Activated naive CD4-positive, alpha-beta T cell treated with anti-CD3 and anti-CD28 coated beads, Interleukin-2, amount 10 ng/mL, durations not matched to agents 7 days and 5 days (primary cell): ENCODE data around the gene KLRC4.
A peak's percentile ranks its signal among the peaks of the same experiment; 100 is the strongest.
"Not testable (repeated sequence)": the region's sequence is repeated elsewhere in the genome, so short reads cannot be mapped to it uniquely, and the experiment has no call there.

Source experiments
- CTCF ChIA-PET: fragments of 350-600 bp; sonication (Branson Sonifier 250); formaldehyde crosslinking; loops from one replicate; lab custom pipeline; 2021; ENCODE audit warnings: antibody characterized with exemption; lab: Charles Lee
- DNase-seq: peaks from one replicate; pipeline ENCODE4 v3.0.0-alpha.2; 2020
- H3K27ac Mint-ChIP-seq: one replicate; pipeline ENCODE4 v1.8.0; 2021; ENCODE audit warnings: mild to moderate bottlenecking, moderate library complexity, mixed read lengths
- H3K27me3 Mint-ChIP-seq: one replicate; pipeline ENCODE4 v1.8.0; 2021; ENCODE audit warnings: mild to moderate bottlenecking, mixed read lengths
- H3K36me3 Mint-ChIP-seq: one replicate; pipeline ENCODE4 v1.8.0; 2021; ENCODE audit warnings: mixed read lengths
- H3K4me1 Mint-ChIP-seq: one replicate; pipeline ENCODE4 v1.8.0; 2021; ENCODE audit warnings: mixed read lengths
- H3K4me3 Mint-ChIP-seq: one replicate; pipeline ENCODE4 v1.8.0; 2021; ENCODE audit warnings: mild to moderate bottlenecking, moderate library complexity, mixed read lengths
- H3K9me3 Mint-ChIP-seq: one replicate; pipeline ENCODE4 v1.8.0; 2021; ENCODE audit warnings: mixed read lengths

KLRC4 gene

DNA sequence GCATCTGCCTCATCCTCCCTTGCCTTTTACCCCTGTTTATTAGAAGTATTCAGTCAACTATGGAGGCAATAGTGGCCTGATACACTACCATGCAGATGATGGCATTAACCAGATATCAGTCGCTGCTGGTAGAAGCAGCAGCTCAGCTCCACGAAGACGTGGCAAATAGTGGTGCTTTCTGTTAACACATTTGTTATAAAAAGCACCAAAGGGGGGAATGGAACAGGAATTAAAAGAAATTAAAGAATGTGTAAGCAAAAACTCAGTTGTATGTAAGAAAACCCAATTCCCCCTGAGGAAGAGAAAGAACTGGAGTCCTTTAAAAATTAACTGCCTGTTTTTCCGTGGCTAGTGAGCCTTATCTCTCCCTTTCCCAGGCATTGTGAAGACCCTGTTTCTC, 41.8 kb downstream of the KLRC4 start:
- not testable (repeated sequence) for H3K27ac Mint-ChIP-seq, H3K4me3 Mint-ChIP-seq, H3K36me3 Mint-ChIP-seq, DNase-seq, H3K9me3 Mint-ChIP-seq
- CTCF ChIA-PET, result interaction anchor here (1.6 kb wide), 1 partner anchor 30 kb away, joined by 4 read pairs; no protein-coding TSS in a partner anchor
- H3K4me1 Mint-ChIP-seq, result peaks cover 12% of the 10 kb centered on the region
- peaks cover 10% of the 10 kb centered on the region for H3K27me3 Mint-ChIP-seq

DNA sequence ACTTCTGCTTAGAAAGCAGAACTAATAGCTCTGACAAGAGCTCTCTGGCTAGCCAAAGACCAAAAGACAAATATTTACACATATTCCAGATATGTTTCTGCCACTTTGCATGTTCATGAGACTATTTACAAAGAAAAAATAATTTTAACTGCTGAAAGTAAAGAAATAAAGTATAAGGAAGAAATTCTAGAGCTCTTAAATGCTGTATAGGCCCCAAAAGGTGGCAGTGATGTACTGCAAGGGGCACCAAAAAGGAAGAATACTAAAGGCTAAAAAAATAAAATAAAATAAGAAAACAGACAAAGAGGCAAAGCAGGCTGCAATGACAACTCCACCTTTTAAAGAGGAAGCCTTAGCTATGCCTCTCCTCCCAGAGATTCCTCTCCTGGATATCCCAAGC, 42.7 kb downstream of the KLRC4 start:
- peaks cover 4% of the 10 kb centered on the region for H3K4me1 Mint-ChIP-seq
- DNase-seq, result no peak
- CTCF ChIA-PET, result interaction anchor here (1.6 kb wide), 1 partner anchor 31 kb away, joined by 4 read pairs; no protein-coding TSS in a partner anchor
- peaks cover 2% of the 10 kb centered on the region for H3K36me3 Mint-ChIP-seq
- H3K9me3 Mint-ChIP-seq, result peaks cover 7% of the 10 kb centered on the region
- no peak overlapping the region for H3K4me3 Mint-ChIP-seq
- no peak overlapping the region for H3K27ac Mint-ChIP-seq
- peaks cover 10% of the 10 kb centered on the region for H3K27me3 Mint-ChIP-seq

DNA sequence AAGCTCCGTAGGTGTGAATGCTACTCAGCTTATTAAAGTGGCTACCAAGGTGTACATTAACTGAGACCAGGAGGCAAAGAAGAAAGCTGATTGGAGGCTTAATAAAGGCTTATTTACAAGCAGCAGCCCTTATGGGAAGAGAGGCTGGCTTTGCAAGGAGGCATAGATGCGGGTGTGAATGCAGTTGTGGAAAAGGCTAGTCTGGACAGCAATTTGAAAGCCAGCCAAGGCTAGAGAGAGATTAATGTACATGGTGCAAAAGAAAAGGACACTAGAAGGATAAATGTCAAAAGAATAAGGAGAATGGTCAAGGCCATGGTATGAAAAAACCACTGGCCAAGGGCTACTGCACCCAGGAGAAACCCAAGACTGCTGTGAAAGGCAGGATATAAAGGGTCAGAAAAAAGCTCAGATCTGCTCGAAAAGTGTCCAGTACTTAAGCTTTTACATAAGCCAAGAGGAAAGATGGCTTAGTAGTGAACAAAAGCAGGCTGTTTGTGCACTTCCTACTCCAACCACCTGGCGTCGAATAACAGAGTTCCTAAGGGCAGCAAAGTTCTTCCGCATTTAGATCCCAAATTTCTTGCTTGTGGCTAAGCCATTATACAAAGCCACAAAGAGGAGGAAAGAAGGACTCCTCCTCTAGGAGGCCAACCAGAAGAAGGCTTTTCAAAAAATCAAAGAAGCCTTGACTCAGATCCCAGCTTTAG, 43.7 kb downstream of the KLRC4 start:
- Mint-ChIP-seq H3K4me3 (no peak overlapping the region), H3K27ac (no peak overlapping the region), H3K4me1 (peaks cover 3% of the 10 kb centered on the region), H3K27me3 (peaks cover 14% of the 10 kb centered on the region), H3K36me3 (peaks cover 2% of the 10 kb centered on the region), H3K9me3 (peaks cover 7% of the 10 kb centered on the region)
- no peak for DNase-seq
- CTCF ChIA-PET, result interaction anchor here (1.6 to 1.8 kb wide), 2 partner anchors 25 to 32 kb away, joined by 4 read pairs; no protein-coding TSS in a partner anchor

DNA sequence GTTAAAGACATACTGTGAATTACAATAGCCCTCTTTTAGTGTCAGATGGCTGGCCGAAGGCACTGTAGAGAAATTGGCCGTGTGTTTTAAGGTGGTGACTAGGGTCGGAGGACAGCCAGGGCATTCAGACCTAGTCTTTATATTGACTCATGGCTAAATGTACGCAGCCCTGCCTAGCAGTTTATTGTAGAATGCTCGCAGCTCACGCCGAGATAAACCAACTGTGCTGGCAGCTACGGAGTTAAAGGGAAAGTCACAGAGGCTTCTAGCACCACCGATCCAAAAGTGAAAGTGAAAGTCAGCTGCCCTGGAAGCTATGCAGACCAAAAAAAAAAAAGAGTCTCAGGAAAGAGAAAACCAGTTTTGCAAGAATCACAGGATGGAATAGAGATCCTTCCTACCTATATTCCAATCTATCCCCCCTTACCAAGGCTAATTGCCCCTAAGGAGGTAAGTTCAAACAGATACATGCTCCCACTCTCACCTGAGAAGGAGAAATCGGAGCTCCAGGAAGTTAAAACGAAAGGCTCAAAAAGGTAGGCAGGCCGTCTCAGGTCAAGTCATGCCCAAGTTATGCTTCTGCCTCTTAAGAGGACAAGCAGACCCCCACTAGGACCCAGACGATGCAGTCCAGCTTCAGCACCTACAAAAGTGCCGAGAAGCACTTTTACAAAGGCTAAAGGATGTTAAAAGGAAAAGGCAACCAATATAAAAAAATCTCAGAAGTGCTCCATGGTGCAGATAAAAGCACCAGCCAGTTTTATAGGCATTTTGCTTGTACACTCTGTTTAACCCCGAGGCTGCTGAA, 44.5 kb downstream of the KLRC4 start:
- Mint-ChIP-seq H3K4me3 (no peak overlapping the region), H3K36me3 (peaks cover 2% of the 10 kb centered on the region), H3K4me1 (peaks cover 3% of the 10 kb centered on the region), H3K27me3 (peaks cover 12% of the 10 kb centered on the region), H3K9me3 (peaks cover 7% of the 10 kb centered on the region), H3K27ac (no peak overlapping the region)
- CTCF ChIA-PET, result interaction anchor here (1.8 kb wide), 1 partner anchor 26 kb away, joined by 4 read pairs; no protein-coding TSS in a partner anchor
- DNase-seq, result peak; percentile 80

DNA sequence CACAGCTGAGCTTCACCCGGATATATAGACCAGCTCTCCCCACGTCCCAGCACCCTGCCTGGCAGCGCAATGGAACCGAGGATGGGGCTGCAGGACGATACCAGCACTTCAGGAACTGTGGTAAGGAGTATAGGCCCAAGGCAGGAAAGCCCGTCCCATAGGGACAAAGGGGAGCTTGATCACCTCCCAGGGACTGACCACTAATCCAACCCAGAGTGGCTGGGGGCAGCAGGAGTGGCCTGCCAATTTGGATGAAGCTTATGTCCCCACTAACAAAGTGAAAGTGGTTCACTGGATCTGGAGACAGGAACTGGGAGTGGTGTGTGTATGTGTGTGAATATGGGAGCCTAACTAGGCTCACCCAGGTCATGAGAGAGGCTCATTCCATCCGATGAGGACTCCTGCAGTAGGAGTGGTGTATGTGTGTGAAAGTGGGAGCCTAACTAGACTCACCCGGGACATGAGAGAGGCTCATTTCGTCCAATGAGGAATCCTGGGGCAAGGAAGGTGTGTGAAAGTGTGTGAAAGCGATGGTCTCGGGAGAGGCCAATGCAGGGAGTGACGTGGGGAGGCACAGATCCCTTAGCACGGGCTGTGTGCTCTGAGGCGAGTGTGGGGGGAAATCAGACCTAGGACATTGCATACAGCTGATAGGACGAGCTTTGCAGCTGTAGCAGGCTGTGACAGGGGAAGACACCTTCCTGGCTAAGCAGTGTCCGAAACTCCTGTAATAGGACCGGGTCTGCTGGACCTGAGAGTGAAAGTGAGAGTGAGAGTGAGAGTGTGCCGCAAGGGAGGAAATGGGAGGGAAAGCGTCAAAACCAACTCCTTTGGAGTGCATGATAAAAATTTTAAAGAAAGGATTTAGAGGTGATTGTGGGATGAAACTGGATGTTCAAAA, 45.4 kb downstream of the KLRC4 start:
- Mint-ChIP-seq H3K27me3 (peaks cover 12% of the 10 kb centered on the region), H3K9me3 (peaks cover 7% of the 10 kb centered on the region), H3K36me3 (peaks cover 2% of the 10 kb centered on the region), H3K27ac (no peak overlapping the region), H3K4me3 (no peak overlapping the region), H3K4me1 (peaks cover 5% of the 10 kb centered on the region)
- peak; percentile 57 for DNase-seq
- CTCF ChIA-PET, result no interaction called here

DNA sequence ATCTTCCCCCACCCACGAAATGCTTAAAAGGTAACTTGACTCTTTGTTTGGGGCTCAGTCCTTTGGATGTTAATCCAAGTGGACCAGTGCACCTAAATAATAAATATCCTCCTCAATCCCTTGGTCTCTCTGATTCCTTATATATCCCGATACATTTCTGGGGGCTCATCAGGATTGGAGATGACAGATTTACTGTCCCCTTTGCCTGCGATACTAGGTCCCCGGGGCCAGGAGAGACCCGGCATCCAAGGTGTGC, 46.0 kb downstream of the KLRC4 start:
- Mint-ChIP-seq H3K9me3 (peaks cover 7% of the 10 kb centered on the region), H3K36me3 (peaks cover 5% of the 10 kb centered on the region), H3K4me3 (no peak overlapping the region), H3K27me3 (peaks cover 15% of the 10 kb centered on the region), H3K27ac (no peak overlapping the region), H3K4me1 (peaks cover 11% of the 10 kb centered on the region)
- CTCF ChIA-PET, result no interaction called here
- DNase-seq, result no peak

DNA sequence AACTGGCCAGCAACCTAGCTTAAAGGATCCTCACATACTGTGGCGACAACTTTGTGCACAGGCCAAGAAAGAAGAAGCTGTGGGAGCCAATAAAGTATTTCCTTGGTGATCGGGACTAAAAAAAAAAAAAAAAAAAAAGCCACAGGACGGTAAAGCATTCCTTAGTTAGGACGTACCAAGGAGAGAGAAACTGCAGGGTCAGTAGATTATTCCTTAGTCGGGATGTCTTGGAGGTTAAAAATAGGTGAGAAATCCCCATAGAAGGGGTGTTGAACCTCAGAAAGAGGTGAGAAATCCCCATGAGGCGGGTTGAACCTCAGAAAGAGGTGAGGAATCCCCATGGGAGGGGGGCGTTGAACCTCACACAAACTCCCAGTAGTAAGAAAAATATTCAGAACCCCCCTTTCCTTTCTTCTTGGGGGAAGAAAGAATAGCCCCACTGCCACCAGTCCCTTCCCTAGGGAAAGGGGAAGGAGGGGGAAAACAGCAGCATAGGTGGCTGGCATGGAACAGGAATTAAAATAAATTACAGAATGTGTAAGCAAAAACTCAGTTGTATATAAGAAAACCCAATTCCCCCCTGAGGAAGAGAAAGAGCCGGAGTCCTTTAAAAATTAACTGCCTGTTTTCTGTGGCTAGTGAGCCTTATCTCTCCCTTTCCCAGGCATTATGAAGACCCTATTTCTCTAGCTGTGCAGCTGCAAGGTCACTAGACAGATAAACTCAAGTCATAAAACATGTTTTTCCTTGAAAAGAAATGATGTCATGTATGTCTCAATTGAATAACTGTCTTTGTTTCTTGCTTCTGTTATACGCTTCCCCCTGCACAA, 46.5 kb downstream of the KLRC4 start:
- H3K36me3 Mint-ChIP-seq, result peaks cover 2% of the 10 kb centered on the region
- CTCF ChIA-PET, result no interaction called here
- no peak overlapping the region for H3K27ac Mint-ChIP-seq
- H3K4me3 Mint-ChIP-seq, result no peak overlapping the region
- peaks cover 15% of the 10 kb centered on the region for H3K27me3 Mint-ChIP-seq
- H3K4me1 Mint-ChIP-seq, result peaks cover 8% of the 10 kb centered on the region
- H3K9me3 Mint-ChIP-seq, result peaks cover 5% of the 10 kb centered on the region
- DNase-seq, result no peak

DNA sequence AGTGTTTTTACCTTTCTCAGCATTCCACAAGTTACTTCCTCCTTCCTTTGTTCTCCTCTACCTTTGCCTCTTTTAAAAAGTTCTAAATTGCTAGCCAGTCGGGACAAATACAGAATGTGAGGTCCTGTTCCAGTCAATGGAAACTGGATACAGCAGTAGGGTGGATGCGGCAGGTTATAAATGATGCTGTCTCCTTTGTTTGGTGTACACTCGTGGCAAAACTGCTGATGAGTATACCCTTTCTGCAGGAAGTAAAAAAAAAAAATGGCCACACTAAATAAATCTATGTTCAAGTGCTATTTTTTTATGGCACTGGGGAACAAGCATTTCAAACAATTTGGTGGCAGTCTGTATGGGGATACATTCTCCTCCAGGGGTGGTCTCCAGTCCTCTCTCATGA, 47.2 kb downstream of the KLRC4 start:
- Mint-ChIP-seq H3K4me3 (no peak overlapping the region), H3K27me3 (peaks cover 21% of the 10 kb centered on the region), H3K27ac (no peak overlapping the region), H3K9me3 (no peaks in the 10 kb centered on the region), H3K36me3 (peaks cover 2% of the 10 kb centered on the region), H3K4me1 (peaks cover 8% of the 10 kb centered on the region)
- CTCF ChIA-PET, result no interaction called here
- no peak for DNase-seq

DNA sequence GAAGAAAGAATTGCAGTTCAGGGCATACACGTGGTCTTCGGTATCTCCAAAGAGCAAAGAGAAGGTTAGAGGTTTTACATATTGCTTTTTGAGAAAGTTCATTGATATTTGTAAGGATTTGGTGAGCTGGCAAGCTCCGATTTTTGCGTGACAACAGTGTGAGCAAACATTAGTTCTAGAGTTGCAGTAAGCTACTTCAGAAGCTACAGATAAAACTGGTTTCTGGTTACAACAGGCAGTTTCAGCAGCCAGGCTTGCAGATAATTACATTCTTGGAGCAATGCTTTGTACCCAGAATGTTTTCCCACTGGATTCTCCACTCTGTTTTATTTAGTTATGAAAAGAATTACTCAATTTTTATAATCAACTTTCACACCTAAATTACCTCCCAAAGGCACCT, 47.9 kb downstream of the KLRC4 start:
- Mint-ChIP-seq H3K9me3 (no peaks in the 10 kb centered on the region), H3K4me3 (no peak overlapping the region), H3K27me3 (peaks cover 21% of the 10 kb centered on the region), H3K4me1 (peaks cover 8% of the 10 kb centered on the region), H3K36me3 (peaks cover 2% of the 10 kb centered on the region), H3K27ac (no peak overlapping the region)
- CTCF ChIA-PET, result interaction anchor here (1.0 kb wide), 1 partner anchor 21 kb away, joined by 3 read pairs; no protein-coding TSS in a partner anchor
- no peak for DNase-seq

DNA sequence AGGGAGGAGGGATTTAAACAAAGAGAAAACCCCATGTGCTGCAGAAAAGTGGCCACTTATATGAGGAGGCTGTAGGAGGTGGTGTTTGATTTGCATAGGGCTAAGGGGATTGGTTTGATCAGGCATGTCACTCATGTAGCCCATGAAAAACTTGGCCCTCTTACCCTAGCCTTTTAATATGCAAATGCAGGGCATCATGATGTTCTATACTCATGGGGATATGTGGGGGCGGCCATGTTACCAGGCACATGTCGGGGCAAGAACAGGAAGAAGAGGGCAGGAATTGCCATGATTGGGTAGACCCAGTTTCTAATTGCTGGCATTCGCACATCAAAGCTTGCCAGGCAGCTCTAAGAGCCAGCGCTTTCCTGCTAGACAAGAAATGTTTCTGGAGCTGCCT, 48.5 kb downstream of the KLRC4 start:
- Mint-ChIP-seq H3K27me3 (peaks cover 21% of the 10 kb centered on the region), H3K4me3 (no peak overlapping the region), H3K9me3 (no peaks in the 10 kb centered on the region), H3K27ac (no peak overlapping the region), H3K4me1 (peaks cover 8% of the 10 kb centered on the region), H3K36me3 (peaks cover 2% of the 10 kb centered on the region)
- CTCF ChIA-PET, result interaction anchor here (1.0 kb wide), 1 partner anchor 20 kb away, joined by 3 read pairs; no protein-coding TSS in a partner anchor
- no peak for DNase-seq

DNA sequence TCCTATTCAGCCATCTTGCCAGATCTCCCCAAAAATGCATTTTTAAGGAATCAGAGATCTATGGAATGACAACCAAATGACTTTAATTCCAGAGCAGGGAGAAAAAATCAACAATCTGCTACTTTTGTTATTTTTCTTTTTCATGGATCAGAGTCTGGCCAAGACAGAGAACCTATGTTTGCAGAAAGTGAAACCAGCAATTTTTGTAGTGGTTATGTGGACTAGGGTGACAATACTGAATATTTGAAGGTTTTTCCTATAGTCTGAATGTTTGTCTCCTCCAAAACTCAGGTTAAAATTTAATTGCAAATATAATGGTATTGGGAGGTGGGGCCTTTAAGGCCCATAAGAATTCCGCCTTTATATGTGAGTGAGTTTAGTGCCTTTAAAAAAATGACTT, 50.6 kb downstream of the KLRC4 start:
- Mint-ChIP-seq H3K36me3 (peaks cover 2% of the 10 kb centered on the region), H3K27me3 (peaks cover 28% of the 10 kb centered on the region), H3K4me3 (no peak overlapping the region), H3K4me1 (peaks cover 8% of the 10 kb centered on the region), H3K9me3 (no peaks in the 10 kb centered on the region), H3K27ac (no peak overlapping the region)
- CTCF ChIA-PET, result no interaction called here
- no peak for DNase-seq

DNA sequence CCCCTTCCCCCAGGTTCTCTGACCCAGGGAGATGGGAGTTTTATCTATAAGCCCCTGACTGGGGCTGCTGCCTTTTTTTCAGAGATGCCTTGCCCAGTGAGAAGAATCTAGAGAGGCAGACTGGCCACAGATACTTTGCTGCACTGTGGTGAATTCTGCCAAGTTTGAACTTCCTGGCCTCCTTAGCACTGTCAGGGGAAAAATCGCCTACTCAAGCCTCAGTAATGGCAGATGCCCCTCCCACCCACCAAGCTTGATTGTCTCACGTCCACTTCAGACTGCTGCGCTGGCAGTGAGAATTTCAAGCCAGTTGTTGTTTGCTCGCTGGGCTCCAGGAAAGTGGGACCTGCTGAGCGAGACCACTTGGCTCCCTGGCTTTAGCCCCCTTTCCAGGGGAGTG, 51.4 kb downstream of the KLRC4 start:
- Mint-ChIP-seq H3K4me3 (no peak overlapping the region), H3K9me3 (no peaks in the 10 kb centered on the region), H3K27ac (no peak overlapping the region), H3K27me3 (peaks cover 29% of the 10 kb centered on the region), H3K36me3 (peaks cover 2% of the 10 kb centered on the region), H3K4me1 (peaks cover 8% of the 10 kb centered on the region)
- no peak for DNase-seq
- CTCF ChIA-PET, result no interaction called here
